HG03025 (cell line): ENCODE results near the gene FBXL15.

ENCODE experiments used
- ATAC-seq: cut with Tn5 transposase; IDR thresholded peaks from one replicate; pipeline ENCODE4 v1.9.1; 2021; ENCODE audit warnings: mild to moderate bottlenecking, moderate library complexity; ENCODE audit not compliant: unreplicated experiment, low FRiP score

Gene FBXL15

GRCh38 chr10:102420714-102421506, at the start of gene FBXL15:
Gene FBXL15 (plus strand): TSS chr10:102420836. CDS start chr10:102421130, 294 bp downstream.
- peak; percentile 67 for ATAC-seq

GRCh38 chr10:102371295-102371694, 49.3 kb upstream of the FBXL15 start:
- ATAC-seq, result no peak

GRCh38 chr10:102375250-102375649, 45.4 kb upstream of the FBXL15 start:
- ATAC-seq, result no peak

DNA sequence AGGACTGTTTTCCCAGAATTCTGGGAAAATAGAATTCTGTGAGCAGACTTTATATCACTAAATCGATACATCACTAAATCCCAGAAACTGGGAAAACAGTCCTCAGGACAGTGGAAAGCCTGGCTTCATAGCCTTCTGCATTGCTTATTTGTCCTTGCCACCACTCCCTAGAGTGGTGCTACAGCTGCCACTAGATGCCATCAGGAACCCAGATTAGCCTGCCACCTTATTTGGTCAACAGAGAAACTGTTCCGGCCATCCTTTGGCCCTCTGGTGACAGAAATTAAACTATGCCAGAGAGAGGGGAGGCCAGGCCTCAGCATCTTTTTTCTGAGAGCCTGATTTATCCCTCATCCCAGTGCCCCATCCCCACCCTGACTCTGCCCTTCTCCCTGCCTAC, 44.8 kb upstream of the FBXL15 start:
- ATAC-seq, result no peak

DNA sequence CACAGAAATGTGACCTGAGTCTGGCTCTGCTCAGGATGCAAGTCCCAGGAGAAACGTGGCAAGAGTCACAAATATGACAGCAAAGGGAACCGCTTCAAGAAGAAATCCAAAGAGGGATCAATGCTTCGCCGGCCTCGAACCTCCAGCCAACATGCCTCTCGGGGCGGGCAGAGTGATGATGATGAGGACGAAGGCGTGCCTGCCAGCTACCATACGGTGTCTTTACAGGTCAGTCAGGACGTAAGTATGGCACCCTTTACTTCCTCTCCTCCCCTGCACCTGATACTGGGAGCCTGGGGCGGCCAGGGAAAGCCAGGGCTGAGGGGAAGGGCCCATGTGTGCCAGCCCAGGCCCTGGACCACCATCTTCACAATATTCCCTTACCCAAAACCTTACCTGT, 43.7 kb upstream of the FBXL15 start:
- ATAC-seq, result no peak

GRCh38 chr10:102379383-102379782, 41.3 kb upstream of the FBXL15 start:
- ATAC-seq, result no peak

DNA sequence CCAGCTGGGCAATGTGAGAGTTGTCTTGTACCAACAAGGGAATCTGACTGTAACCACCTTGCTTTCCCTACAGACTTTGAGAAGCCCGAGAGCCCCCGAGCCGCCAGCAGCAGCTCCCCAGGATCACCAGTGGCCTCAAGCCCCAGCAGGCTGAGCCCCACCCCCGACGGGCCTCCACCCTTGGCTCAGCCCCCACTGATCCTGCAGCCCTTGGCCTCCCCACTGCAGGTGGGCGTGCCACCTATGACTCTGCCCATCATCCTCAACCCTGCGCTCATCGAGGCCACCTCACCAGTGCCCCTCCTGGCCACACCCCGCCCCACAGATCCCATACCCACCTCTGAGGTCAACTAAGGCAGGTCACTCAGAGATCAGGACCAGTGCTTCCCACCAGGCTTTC, 38.7 kb upstream of the FBXL15 start:
- ATAC-seq, result no peak

- ATAC-seq, result no peak
Measured at GRCh38 chr10:102382871-102383270, 37.8 kb upstream of the FBXL15 start.

GRCh38 chr10:102384053-102384452, 36.6 kb upstream of the FBXL15 start:
- no peak for ATAC-seq

DNA sequence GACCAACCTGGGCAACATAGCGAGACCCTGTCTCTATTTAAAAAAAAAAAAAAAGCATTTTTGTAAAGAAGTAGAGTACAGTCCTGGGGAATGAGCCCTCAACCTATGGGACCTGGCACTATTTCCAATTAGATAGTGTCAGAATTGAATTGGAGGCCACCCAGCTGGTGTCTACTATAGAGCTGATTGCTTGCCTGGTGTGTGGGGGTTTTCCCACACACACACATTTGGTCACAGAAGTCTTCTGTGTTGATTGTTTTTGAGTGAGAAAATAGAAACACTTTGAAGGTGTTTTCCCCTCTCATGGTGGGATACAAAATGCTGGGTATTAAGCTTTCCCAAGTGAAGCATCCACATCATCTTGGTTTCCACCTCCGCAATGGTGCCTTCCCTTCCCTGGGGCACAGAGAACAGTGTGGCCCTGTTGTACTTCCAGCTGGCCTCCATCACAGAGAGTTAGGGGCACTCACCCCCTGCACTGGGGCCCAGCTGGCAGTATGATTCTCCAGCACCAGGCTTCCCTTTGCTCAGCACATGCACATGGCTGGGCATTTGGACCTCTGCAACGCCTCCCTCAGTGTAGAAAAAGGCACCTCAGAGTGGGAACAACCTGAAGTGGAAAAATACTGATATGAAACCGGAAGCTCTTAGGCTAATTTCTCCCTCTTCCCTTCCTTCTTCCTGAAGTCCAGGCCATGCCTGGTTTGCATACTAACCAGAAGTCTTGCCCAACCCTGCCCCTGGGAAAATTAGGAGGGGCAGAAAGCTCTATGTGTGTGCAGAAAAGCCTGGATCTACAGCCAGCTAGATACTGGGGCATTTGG, 35.8 kb upstream of the FBXL15 start:
- no peak for ATAC-seq

- no peak for ATAC-seq
Measured at GRCh38 chr10:102389894-102390293, 30.7 kb upstream of the FBXL15 start.

- no peak for ATAC-seq
Measured at GRCh38 chr10:102392306-102392705, 28.3 kb upstream of the FBXL15 start.

- peak; percentile 46 for ATAC-seq
Measured at GRCh38 chr10:102393411-102394078, 27.1 kb upstream of the FBXL15 start.

DNA sequence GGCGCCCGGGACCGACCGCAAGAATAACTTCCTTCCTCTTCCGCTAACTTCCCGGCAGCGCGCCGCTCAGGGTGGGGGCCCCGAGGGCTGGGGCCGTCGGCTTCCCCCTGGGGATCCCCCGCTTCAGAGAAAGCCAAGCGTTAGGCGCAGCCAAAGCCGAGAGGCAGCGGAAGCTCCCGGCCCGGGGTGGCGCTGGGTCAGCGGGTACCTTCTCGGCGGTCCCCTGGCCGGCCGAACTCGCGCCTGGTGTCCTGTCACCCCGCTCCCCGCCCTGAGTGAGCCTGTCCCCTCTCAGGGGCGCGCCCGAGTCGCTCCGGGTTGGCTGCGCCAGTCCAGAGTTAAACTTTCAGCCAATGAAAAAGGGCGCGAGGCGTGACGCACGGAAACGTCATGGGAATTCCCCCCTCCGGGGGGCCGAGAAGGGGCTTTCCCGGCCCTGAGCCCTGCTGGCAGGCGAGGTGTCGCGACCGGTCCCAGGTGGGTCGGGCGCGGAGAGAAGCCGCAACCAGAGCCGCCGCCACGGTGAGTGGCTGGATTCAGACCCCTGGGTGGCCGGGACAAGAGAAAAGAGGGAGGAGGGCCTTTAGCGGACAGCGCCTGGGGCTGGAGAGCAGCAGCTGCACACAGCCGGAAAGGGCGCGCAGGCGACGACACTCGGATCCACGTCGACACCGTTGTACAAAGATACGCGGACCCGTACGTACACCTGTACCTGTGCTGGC, 26.4 kb upstream of the FBXL15 start:
- ATAC-seq, result peak; percentile 67

GRCh38 chr10:102394801-102395399, 25.7 kb upstream of the FBXL15 start:
- no peak for ATAC-seq

GRCh38 chr10:102395400-102396316, 25.0 kb upstream of the FBXL15 start, which contains the start of gene NFKB2:
Gene NFKB2 (plus strand): TSS chr10:102395705. CDS start chr10:102395960, 255 bp downstream.
- peak; percentile 21 for ATAC-seq

DNA sequence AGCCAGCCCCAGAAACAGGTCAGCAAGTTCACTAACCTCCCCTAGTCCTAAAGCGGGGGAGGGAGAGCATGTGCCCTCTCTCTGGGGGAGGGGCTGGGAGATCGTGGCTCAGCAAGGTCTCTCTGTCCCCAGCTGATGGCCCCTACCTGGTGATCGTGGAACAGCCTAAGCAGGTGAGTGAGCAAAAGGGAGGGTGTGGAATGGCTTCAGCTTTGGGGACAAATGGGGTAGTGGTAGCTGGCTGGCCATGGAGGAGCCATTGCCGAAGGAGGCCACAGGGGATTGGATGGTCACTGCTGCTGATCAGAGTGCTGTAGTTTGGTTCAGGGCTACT, 24.4 kb upstream of the FBXL15 start:
- no peak for ATAC-seq

DNA sequence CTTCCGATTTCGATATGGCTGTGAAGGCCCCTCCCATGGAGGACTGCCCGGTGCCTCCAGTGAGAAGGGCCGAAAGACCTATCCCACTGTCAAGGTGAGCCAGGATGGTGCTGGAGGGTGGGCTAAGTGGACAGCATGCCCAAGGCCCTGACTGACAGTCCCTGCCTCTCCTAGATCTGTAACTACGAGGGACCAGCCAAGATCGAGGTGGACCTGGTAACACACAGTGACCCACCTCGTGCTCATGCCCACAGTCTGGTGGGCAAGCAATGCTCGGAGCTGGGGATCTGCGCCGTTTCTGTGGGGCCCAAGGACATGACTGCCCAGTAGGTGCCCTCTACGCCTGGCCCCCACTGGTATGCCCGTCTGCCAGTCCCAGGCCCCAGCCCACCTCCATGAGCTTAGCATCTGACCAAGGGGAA, 23.9 kb upstream of the FBXL15 start:
- no peak for ATAC-seq
